GM06990 (cell line): Measurements from ENCODE around the gene SPOP.

ENCODE experiments used
- DNase-seq: peaks from one replicate; pipeline ENCODE4 v3.0.0-alpha.2; 2011; ENCODE audit not compliant: insufficient read length; ENCODE audit errors: extremely low read depth
- H3K27me3 ChIP-seq: replicated peaks from 2 replicates; pipeline ENCODE4 v1.6.0; 2011; ENCODE audit warnings: low read length; ENCODE audit not compliant: control insufficient read depth, insufficient read depth
- H3K36me3 ChIP-seq: 2 replicates; pipeline ENCODE4 v1.5.1; 2011; ENCODE audit warnings: low read length; ENCODE audit not compliant: control insufficient read depth, insufficient read depth
- H3K4me3 ChIP-seq: replicated peaks from 2 replicates; pipeline ENCODE4 v1.5.1; 2011; ENCODE audit warnings: low read depth, mild to moderate bottlenecking, control low read depth, low read length
- TF ChIP-seq, protein P1 (sequence below): IDR thresholded peaks from 2 replicates; pipeline ENCODE4 v1.5.1; 2011; ENCODE audit warnings: low read length, control low read depth, mild to moderate bottlenecking, inconsistent platforms; ENCODE audit not compliant: insufficient read depth, poor library complexity, severe bottlenecking

SPOP gene

DNA sequence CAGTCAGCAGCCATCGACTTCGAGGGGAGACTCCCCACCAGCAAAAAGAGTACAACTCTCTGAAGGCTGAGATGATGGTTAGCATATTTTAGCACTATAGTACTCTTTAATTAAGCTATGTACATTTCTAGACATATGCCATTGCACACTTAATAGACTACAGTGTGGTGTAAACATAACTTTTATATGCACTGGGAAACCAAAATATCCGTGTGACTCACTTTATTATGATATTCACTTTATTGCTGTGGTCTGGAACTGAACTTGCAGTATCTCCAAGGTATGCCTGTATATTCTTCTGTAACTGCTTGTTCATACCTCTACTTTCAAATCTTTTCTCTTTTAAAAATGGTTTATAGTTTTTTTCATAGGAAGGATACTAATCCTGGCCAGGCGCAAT is 113.3 kb downstream of the SPOP start:
- DNase-seq: no peak
- Histone ChIP-seq H3K4me3 (no peak overlapping the region), H3K36me3 (no peaks in the 10 kb centered on the region), H3K27me3 (no peaks in the 10 kb centered on the region)
- TF ChIP-seq, protein P1, sequence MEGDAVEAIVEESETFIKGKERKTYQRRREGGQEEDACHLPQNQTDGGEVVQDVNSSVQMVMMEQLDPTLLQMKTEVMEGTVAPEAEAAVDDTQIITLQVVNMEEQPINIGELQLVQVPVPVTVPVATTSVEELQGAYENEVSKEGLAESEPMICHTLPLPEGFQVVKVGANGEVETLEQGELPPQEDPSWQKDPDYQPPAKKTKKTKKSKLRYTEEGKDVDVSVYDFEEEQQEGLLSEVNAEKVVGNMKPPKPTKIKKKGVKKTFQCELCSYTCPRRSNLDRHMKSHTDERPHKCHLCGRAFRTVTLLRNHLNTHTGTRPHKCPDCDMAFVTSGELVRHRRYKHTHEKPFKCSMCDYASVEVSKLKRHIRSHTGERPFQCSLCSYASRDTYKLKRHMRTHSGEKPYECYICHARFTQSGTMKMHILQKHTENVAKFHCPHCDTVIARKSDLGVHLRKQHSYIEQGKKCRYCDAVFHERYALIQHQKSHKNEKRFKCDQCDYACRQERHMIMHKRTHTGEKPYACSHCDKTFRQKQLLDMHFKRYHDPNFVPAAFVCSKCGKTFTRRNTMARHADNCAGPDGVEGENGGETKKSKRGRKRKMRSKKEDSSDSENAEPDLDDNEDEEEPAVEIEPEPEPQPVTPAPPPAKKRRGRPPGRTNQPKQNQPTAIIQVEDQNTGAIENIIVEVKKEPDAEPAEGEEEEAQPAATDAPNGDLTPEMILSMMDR: no peak

- H3K4me3 ChIP-seq: no peak overlapping the region
- H3K27me3 ChIP-seq: no peaks in the 10 kb centered on the region
- DNase-seq: no peak
These were observed 120.4 kb downstream of the SPOP start for GRCh38 chr17:49557312-49558024.

GRCh38 chr17:49556223-49556943 is 121.5 kb downstream of the SPOP start:
- no peaks in the 10 kb centered on the region for H3K27me3 ChIP-seq
- no peak overlapping the region for H3K4me3 ChIP-seq
- TF ChIP-seq, protein P1: peak; percentile 98
- DNase-seq: peak; percentile 81
- no peaks in the 10 kb centered on the region for H3K36me3 ChIP-seq

More at GRCh38 chr17:49557312-49558024, 120.4 kb downstream of the SPOP start:
- TF ChIP-seq, protein P1: peak; percentile 78
- no peaks in the 10 kb centered on the region for H3K36me3 ChIP-seq

- Histone ChIP-seq H3K27me3 (no peaks in the 10 kb centered on the region), H3K4me3 (no peak overlapping the region), H3K36me3 (no peaks in the 10 kb centered on the region)
- no peak for DNase-seq
- TF ChIP-seq, protein P1: no peak
These were observed 122.2 kb downstream of the SPOP start for GRCh38 chr17:49555495-49556222.

- Histone ChIP-seq H3K36me3 (no peaks in the 10 kb centered on the region), H3K4me3 (no peak overlapping the region), H3K27me3 (no peaks in the 10 kb centered on the region)
- TF ChIP-seq, protein P1: no peak
- no peak for DNase-seq
These were observed 123.0 kb downstream of the SPOP start for GRCh38 chr17:49554694-49555494.
